DMS114 treated with DMSO at 0.1 percent for 48 hours (cell line): ENCODE results near the gene EHD1.

ENCODE experiments used
- DNase-seq: peaks from one replicate; lab custom pipeline; 2025; ENCODE audit not compliant: unreplicated experiment; lab: John Stamatoyannopoulos, UW

EHD1 gene

GRCh38 chr11:64802370-64803157, 75.9 kb downstream of the EHD1 start:
- no peak for DNase-seq
